Astrocyte of the hippocampus (primary cell): ENCODE data around the gene CILP2.
A peak's percentile ranks its signal among the peaks of the same experiment; 100 is the strongest.

Source experiments
- DNase-seq: peaks from one replicate; pipeline ENCODE4 v3.0.0; 2011; ENCODE audit warnings: low read depth, low spot score

The CILP2 gene

DNA sequence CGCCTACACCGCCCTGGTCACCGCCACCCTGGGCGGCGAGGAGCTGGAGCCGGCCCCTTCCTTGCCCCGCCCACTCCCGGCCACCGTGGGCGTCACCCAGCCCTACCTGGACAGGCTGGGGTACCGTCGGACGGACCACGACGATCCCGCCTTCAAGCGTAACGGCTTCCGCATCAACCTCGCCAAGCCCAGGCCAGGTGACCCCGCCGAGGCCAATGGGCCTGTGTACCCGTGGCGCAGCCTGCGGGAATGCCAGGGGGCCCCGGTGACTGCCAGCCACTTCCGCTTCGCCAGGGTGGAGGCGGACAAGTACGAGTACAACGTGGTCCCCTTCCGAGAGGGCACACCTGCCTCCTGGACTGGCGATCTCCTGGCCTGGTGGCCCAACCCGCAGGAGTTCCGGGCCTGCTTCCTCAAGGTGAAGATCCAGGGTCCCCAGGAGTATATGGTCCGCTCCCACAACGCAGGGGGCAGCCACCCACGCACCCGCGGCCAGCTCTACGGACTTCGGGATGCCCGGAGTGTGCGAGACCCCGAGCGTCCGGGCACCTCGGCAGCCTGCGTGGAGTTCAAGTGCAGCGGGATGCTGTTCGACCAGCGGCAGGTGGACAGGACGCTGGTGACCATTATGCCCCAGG lies 7.0 kb downstream of the CILP2 start:
- no peak for DNase-seq

DNA sequence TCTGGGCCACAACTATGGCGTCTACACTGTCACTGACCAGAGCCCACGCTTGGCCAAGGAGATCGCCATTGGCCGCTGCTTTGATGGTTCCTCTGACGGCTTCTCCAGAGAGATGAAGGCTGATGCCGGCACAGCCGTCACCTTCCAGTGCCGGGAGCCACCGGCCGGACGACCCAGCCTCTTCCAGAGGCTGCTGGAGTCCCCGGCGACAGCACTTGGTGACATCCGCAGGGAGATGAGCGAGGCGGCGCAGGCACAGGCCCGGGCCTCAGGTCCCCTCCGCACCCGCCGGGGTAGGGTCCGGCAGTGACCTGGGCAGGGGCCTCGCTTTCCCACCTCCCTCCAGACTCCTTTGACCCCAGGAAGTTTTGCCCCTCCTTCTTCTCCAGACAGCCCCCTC lies 7.6 kb downstream of the CILP2 start:
- DNase-seq, result no peak

DNA sequence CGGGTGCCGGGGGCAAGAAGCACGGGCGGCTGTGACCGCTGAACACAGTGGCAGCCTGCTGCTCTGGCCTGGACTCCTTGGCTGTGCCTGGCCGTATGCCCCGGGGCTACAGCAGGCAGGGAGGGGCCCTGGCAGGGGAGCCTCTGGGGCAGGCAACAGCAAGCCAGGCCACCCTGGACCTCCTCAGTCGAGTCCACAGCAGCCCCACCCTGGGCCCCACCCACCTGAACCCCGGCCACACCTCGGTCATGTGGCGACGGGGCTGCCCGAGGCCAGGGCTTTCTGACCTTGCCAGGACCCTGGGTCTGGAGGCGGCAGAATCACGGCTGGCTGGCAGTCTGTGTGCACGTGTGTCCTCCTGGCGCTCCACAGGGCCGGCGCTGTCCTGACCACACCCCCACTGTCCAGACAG lies 8.7 kb downstream of the CILP2 start:
- DNase-seq, result no peak

DNA sequence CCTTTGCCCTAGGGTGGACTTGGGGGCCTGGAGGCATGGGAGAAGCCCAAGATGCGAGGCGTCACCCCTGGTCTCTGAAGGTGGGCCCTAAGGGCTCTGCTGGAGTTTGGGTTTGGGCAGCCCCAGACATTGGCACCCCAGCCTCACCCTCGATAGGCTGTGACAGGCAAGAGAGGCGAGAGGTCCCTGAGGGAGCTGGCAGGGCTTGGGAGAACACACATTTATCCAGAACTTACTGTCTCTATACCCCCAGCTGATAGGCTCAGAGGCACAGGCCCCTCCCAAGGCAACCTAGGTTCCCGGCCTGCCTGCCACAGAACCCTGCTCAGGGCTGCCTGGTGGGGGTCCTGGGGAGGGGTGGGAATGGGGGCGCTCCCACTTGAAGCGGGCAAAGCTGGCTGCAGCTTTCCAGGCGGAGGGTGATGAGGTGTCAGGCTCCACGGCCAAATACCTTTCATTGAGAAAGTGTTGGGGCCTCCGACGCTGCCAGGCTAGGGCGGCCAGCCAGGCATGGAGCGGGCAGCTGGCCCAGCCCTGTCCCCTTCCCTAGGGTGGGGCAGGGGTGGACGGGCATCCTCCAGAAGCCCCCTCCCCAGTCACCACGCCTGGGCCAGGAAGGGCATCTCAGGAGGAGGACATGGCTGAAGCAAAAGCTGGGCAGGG lies 9.7 kb downstream of the CILP2 start:
- DNase-seq, result no peak

DNA sequence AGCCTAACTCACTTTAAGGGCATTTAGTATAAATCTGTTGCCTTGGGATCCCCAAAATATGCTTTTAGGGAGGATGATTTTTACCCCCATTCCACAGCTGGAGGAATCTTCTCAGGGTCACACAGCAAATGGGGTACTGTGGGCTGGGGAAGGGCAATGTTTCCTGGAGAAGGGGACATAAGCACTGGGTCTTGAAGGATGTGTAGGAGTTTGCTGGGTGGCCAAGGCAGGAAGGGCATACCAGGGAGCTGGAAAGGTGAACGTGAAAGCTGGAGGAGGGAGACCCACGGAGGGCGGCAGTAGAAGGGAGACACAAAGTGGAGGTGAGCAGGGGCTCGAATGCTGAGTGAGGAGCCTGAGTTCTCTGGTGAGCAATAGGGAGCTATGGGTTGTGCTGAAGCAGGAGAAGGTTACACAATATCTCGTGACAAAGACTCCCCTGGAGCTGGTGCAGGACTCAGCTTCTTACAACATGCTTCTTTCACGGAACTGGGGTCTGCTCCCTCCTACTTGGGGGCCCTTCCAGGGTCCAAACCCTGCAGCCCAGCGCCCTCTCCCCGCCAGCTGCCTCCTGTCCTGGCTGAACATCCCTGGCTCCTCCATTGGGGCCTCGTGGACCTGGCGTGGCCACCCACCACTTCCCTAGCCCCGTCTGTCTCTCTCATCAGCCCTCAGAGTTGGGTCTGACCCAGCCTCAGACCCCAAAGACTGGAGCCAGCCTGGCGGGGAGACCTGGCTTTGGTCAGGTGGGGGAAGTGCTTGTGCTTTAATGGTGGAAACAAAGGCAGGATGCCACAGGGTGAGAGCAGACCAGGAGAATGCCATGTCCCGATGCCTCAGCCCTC lies 11.1 kb downstream of the CILP2 start:
- DNase-seq, result no peak

DNA sequence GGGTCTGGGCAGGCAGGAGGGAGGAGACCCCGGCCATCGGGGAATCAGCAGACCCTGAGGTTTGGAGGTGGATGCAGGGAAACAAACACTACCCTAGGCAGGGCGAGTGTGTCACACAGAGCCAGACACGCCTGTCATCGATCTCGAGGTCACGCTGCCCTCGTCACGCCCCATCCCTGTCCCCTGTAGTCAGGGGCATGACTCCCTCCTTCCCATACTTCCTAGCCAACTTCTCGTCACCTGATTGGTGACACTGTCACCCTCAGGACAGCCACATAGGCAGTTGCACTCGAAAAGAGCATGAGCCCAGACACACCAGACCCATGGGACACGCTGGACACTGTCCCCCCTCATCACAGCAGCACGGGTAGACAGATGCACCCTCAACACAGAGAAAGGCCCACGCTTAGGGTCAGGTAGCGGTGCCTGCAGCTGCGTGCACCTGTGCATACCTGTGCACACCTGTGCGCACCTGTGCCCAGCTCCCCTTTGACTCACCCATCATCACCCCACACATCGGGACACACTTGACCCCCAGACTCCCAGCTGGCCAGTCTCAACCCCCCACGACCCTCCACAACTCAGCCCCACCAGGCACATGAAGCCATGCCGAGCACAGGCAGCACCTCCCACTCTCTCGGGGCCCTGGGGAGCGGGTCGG lies 11.9 kb downstream of the CILP2 start:
- DNase-seq, result no peak

DNA sequence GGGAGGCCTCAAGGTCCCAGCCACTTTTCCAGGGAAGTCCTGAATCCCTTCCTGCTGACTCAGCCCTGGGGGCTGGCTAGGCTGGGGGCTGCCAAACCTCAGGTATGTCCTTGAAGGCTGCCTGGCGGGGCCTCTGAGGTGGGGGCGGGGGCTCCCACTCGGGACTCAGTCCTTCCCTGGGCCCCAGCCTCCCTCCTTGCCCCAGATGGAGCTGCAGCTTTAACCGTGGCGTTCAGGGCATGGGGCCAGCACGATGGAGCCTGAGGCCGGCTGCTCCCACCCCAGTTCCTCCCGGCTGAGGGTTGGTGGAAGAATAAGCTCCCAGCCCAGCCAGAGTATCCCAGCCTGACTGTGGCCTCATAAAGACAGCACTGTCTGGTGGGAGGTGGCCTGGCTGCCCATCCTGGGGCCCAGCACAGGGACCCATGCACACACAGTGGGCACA lies 12.4 kb downstream of the CILP2 start:
- peak; percentile 96 for DNase-seq

DNA sequence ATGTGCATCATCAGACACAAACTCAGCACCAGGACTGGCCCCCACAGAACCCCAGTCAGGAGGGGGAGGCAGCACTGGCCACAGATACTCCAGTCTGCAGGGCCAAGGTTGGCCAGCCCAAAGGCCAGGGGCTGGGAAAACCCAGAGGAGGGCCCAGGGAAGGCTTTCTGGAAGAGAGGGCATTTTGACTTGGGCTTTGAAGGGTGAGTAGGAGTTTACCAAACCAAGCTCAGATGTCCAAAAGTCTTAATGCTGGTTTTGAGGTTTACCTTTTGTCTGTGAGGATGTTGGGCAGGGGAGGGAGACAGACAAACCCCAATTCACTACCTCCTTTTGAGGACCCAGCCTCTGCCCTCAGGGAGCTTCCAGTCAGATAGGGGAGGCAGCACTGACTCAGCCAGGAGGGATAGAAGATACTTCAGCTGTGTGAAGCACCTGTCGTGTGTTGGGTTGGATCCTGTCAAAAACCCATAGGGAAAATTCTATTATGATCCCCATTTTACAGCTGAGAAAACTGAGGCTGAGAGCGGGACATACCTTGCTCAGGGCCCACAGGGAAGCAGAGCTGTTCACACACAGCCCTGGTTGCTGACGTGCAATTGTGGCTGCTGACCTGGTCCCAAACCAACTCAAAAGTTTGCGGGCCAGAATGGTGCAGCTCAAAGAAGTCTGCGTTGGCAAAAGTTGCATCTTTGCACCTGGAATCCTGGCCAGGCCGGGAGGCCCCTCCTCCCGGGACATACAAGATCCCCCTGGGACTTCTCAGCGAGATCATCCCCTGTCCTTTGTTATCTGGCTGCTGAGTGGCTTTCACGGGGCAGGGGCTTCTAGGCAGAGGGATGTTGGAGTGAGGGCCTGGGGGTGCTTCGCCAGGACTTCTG lies 13.1 kb downstream of the CILP2 start:
- DNase-seq, result no peak

DNA sequence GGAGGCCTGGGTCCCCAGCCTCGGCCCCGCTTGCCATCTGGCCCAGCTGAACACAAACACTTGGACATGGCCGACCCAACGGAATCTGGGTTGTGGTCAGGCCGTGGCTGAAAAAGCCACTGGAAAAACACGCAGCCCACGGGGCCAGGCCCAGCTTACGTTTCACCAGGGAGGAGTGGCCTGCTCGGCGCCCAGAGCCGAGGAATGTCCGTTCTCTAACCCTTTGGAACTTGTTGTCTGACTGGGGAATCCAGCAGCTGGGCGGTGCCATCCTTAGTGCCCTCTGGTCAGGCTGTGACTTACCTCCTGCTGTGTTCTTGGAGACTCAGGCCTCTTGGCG lies 13.8 kb downstream of the CILP2 start:
- peak; percentile 89 for DNase-seq

DNA sequence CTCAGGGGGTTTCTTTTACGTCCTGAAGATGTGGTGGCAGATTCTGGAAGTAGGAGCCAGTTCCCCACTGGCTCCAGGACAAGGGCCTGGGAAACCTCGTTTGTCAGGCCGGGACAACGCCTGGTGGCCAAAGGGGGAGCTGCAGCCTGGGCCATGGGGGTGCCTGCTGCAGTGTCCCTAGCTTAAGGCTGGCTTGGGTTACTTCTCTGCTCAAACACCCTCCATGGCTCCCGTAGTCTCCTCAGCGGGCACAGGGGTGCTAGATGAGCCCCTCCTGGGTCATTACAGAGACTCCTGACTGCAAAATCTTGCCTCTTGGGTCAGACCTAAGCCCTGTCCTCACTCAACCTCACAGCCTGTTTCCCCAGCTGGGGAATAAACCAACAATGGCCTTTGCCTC lies 14.7 kb downstream of the CILP2 start:
- DNase-seq, result peak; percentile 74

DNA sequence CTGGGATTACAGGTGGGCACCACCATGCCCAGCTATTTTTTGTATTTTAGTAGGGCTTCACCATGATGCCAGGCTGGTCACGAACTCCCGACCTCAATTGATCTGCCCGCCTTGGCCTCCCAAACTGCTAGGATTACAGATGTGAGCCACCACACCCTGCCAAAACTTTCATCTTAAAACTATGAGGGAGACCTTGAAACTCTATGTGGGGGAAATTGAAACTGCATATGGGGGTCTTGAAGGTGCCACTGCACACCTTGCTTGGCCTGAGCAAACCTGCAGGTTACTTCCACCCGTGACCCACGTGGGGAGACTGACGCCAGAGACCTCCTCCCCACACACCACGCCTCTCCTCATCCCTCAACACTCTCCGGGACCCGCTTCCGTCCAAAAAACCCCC lies 15.6 kb downstream of the CILP2 start:
- DNase-seq, result no peak

DNA sequence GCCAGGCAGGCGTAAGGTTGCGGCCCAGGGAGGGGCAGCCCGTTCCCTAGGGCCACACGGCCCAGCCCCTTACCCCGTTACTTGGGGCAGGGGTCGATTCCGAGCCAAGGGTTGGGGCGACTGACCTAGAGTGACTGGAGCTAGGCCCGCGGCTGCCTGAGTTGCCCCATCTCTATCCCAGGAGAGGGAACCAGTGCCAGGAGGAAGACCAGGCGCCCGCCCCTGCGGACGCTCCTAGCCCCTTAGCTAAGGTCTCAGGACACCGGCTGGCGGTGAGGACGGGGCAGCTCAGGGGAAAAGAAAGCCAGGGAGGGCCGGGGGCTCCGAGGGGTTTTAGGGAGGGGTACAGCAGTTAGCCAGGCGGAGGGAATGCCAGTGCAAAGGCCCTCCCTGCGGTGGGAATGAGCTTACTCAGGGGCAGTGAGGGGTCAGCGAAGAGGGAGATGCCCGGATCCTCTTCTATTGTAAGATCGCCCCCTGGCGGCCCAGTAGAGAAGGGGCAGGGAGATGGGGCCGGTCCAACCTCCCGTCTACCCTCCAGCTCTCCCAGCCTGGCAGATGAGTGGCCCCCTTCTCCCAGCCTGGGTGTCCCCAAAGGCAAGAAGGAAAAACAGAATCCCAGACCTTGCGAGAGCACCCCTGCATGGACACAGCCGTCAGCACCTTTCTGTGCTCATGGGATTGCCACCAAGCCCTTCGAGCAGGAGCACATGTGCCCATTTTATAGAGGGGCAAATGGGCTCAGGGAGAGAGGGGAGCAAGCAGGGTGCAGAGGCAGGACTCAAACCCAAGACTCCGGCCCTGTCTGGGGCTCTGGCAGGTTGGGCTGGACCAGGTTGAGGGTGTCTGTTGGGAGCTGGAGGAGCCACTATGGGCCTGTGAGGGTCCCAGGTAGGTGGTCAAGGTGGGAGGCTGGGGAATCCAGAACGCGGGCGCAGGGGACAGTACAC lies 16.3 kb downstream of the CILP2 start:
- peak; percentile 69 for DNase-seq

DNA sequence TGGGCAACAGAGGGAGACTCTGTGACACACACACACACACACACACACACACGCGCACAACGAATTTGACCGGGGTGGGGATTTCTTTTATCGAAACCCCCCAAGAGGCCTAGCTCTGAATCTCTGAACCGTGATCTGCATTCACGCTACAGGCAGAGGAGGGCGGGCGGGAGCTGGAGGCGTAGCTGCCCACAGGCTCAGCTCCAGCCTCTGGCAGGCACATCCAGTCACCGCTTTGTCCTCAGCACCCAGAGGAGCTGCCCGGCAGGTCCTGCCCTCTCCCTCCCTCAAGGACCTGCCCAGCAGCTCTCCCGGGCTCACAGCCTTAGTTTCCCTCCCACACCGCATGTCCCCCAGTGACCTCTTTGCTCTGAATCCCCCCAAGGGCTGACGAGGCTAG lies 20.0 kb downstream of the CILP2 start:
- no peak for DNase-seq

DNA sequence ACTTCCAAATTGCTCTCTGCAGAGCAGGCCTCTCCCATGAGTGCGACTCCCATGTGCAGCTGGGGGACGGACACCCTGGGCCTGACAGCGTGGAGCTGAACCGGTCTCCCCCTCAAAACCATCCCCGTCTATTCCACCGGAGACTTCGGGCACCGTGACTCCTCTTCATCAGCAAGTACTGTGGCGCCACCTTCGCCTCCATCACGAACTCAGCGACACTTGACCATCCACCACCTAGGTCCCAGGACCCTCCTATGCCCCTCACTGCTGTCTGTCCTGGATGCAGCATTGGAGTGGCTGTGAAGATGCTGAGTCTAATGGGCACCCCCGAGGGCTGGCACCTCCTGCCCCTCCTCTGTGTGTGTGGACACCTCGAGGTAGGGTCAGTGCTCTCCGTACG lies 20.6 kb downstream of the CILP2 start:
- DNase-seq, result no peak

DNA sequence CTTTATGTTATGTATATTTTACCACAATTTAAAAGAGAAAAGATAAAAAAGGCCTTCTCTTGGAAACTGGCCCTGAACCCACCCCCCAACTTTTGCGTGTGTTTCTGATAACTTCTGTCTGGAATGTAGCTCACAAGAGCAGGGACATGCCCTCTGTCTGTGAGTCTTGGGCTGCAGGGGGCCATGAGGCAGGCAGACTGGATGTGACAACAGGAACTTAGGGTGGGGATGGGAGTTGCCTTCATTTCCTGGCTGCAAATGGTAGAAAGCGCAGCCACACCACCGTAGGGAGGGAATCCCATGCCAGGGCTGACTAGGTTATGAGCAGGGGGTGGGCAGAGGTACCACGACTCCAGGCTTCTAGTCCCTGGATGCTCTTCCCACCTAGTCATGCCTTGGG lies 21.9 kb downstream of the CILP2 start:
- no peak for DNase-seq

DNA sequence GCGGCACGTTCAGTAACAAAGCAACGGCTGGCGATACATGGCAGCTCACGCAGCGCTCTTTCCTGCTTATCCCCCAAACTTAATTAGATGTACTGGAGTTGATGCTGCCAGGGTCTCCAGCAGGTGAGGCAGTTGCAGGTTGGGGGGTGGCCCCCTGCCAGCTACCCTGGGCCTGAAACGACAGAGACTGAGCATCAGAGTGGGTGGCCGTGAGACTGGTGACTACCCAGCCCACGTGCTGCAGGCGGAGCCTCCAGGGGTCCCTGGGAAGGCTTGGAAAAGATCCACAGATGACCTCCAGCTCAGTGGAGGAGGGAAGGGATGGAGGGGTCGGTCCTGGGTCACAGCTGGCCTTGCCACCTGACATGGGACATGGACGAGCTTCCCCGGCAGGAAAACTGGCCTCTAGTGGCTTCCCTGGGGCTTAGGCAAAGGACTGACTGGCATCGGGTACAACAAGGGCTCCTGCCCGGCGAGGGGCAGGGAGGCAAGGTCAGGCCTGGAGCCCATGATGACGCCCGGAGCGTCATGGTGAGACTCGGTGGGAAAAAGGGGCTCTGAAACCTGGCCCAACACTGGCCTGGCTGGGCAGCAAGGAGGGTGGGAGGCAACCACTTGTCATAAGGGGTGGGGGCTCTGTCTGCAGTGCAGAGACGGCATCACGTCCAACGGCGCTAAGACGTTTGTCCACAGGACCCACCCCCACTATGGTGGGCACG lies 24.0 kb downstream of the CILP2 start:
- DNase-seq, result no peak

DNA sequence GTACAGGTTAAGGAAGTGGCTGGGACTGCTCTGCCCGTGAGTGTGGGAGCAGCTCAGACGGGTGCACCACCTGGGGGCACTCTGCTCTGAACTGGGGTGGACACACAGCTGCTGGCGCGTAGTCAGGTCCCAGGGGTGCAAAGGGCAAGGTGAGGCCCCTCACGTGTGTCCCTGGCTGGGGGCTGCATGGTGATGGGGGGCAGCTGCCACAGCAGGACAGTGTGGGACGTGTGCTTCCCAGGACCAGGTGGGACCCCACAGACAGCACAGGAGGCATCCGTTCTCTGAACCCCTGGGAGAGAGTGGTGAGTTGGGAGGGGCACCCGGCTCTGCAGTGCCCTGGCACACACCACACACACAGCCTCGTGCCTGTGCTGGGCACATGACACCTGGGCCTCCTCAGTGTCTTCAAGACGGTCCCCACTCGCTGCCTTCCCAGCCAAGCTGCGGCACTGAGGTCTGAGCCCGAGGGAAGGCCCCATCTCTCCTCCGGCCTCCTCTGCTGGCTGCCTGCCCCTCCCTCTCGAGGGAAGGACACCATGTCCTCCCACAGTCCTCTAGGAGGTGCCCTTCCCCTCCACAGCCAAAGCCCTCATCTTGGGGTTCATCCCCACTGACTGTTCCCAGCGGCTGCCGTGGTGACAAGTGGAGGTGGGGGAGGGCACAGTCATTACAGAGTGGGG lies 24.7 kb downstream of the CILP2 start:
- no peak for DNase-seq

DNA sequence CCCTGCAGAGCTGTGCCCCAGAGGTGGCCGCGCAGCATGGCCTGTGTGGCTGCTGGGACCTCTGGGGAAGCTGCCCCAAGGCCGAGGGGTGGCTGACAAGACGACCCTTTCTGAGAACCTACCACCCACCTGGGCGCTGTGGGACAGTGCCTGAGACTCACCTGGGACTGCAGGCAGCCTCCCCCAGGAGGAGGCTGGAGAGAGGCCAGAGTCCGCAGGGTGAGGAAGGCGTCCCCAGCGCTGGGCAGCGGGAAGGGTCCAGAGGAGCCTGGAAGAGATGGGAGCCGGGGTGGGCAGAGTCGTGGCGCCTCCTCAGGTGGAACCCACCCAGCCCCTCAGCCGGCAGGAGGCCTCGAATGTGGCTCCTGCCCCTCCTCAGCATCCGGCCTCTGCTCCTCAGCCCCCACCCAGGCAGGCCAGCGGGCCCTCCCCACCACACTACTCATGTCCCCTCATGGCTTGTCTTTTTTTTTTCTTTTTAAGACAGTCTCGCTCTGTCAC lies 25.3 kb downstream of the CILP2 start:
- no peak for DNase-seq

DNA sequence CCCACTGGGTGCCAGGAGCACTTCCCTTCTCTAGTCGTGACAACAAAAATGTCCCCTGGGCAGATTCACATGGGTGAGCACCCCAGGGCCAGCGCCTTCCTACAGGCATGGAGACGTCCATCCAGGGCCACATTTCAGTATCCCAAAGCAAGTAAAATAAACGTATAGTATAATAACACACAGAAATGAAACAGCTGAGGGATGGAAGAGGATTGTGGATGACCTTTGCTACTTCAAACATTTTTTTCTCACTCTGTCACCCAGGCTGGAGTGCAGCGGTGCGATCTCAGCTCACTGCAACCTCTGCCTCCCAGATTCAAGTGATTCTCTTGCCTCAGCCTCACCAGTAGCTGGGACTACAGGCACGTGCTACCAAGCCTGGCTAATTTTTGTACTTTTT lies 28.2 kb downstream of the CILP2 start:
- DNase-seq, result no peak
